ENCODE results near the gene MLN. TPM values are rescaled to one million over a fixed set of nuclear protein-coding genes. Genes with fewer than 3 reads are reported as not detected.

Gene MLN
- total RNA-seq, 1 experiment from 2014 or later, result not detected

- Histone ChIP-seq H3K4me1 (ENCODE audit: low read length) (peaks cover 26% of the 10 kb centered on the region), H3K27ac (ENCODE audit: low read length) (peak overlapping the region; percentile 71; the same call in 1 of the 2 replicates), H3K27me3 (ENCODE audit: low read length) (no peaks in the 10 kb centered on the region), H3K4me2 (ENCODE audit: low read depth, low read length, poor library complexity, severe bottlenecking) (peak overlapping the region; percentile 79), H3K36me3 (ENCODE audit: insufficient read depth, low read length) (peaks cover 22% of the 10 kb centered on the region; the same call in 1 of the 2 replicates), H3K4me3 (ENCODE audit: low read length) (peak overlapping the region; percentile 81), H3K79me2 (ENCODE audit: low read length) (peaks cover 42% of the 10 kb centered on the region), H3K9me3 (ENCODE audit: low read length) (no peaks in the 10 kb centered on the region), H2AFZ (ENCODE audit: low read length) (no peak overlapping the region), H4K20me1 (ENCODE audit: insufficient read depth, low read depth, low read length) (peaks cover 22% of the 10 kb centered on the region), H3K9ac (ENCODE audit: low read length) (peak overlapping the region; percentile 99), H3K9me2 (replicated peaks; ENCODE audit: insufficient read depth, low read length) (0 out of 2 replicates have a peak, but pooled peaks cover 6% of the 10 kb centered on the region)
- DNase-seq, result no peak
These were observed 16.4 kb downstream of the MLN start for GRCh38 chr6:33787346-33787953.

- Histone ChIP-seq H4K20me1 (ENCODE audit: insufficient read depth, low read depth, low read length) (peaks cover 23% of the 10 kb centered on the region), H2AFZ (ENCODE audit: low read length) (no peak overlapping the region), H3K4me2 (ENCODE audit: low read depth, low read length, poor library complexity, severe bottlenecking) (peak overlapping the region; percentile 79), H3K9ac (ENCODE audit: low read length) (peak overlapping the region; percentile 16), H3K27me3 (ENCODE audit: low read length) (no peaks in the 10 kb centered on the region), H3K9me3 (ENCODE audit: low read length) (no peaks in the 10 kb centered on the region), H3K4me3 (ENCODE audit: low read length) (no peak overlapping the region; the same call in 1 of the 2 replicates), H3K36me3 (ENCODE audit: insufficient read depth, low read length) (peaks cover 22% of the 10 kb centered on the region; the same call in 1 of the 2 replicates), H3K9me2 (replicated peaks; ENCODE audit: insufficient read depth, low read length) (0 out of 2 replicates have a peak, but pooled peaks cover 6% of the 10 kb centered on the region), H3K27ac (ENCODE audit: low read length) (no peak overlapping the region), H3K79me2 (ENCODE audit: low read length) (peaks cover 42% of the 10 kb centered on the region), H3K4me1 (ENCODE audit: low read length) (peaks cover 26% of the 10 kb centered on the region)
- DNase-seq, result no peak
These were observed 17.1 kb downstream of the MLN start for GRCh38 chr6:33786736-33787135.

- H3K27ac ChIP-seq (ENCODE audit: low read length), result no peak overlapping the region
These were observed 18.0 kb downstream of the MLN start for GRCh38 chr6:33785778-33786177.

GRCh38 chr6:33784787-33785186 lies 19.0 kb downstream of the MLN start:
- H3K4me1 ChIP-seq (ENCODE audit: low read length), result peaks cover 26% of the 10 kb centered on the region
- H3K36me3 ChIP-seq (ENCODE audit: insufficient read depth, low read length), result peaks cover 32% of the 10 kb centered on the region
- no peaks in the 10 kb centered on the region for H3K27me3 ChIP-seq (ENCODE audit: low read length)
- DNase-seq, result no peak
- H3K9me3 ChIP-seq (ENCODE audit: low read length), result no peaks in the 10 kb centered on the region
- H3K9ac ChIP-seq (ENCODE audit: low read length), result no peak overlapping the region
- H4K20me1 ChIP-seq (ENCODE audit: insufficient read depth, low read depth, low read length), result peaks cover 23% of the 10 kb centered on the region
- no peak overlapping the region for H2AFZ ChIP-seq (ENCODE audit: low read length)
- H3K27ac ChIP-seq (ENCODE audit: low read length), result no peak overlapping the region
- no peak overlapping the region for H3K4me2 ChIP-seq (ENCODE audit: low read depth, low read length, poor library complexity, severe bottlenecking)
- no peak overlapping the region for H3K4me3 ChIP-seq (ENCODE audit: low read length)
- H3K79me2 ChIP-seq (ENCODE audit: low read length), result peaks cover 42% of the 10 kb centered on the region
- 0 out of 2 replicates have a peak, but pooled peaks cover 6% of the 10 kb centered on the region for H3K9me2 ChIP-seq (replicated peaks; ENCODE audit: insufficient read depth, low read length)

More at GRCh38 chr6:33785778-33786177, 18.0 kb downstream of the MLN start:
- H3K36me3 ChIP-seq (ENCODE audit: insufficient read depth, low read length), result peaks cover 28% of the 10 kb centered on the region
- no peaks in the 10 kb centered on the region for H3K27me3 ChIP-seq (ENCODE audit: low read length)
- H3K9me3 ChIP-seq (ENCODE audit: low read length), result no peaks in the 10 kb centered on the region
- peaks cover 26% of the 10 kb centered on the region for H3K4me1 ChIP-seq (ENCODE audit: low read length)
- H3K9ac ChIP-seq (ENCODE audit: low read length), result no peak overlapping the region
- H3K4me2 ChIP-seq (ENCODE audit: low read depth, low read length, poor library complexity, severe bottlenecking), result no peak overlapping the region
- H3K9me2 ChIP-seq (replicated peaks; ENCODE audit: insufficient read depth, low read length), result 0 out of 2 replicates have a peak, but pooled peaks cover 6% of the 10 kb centered on the region
- no peak for DNase-seq
- H3K4me3 ChIP-seq (ENCODE audit: low read length), result no peak overlapping the region
- peaks cover 23% of the 10 kb centered on the region for H4K20me1 ChIP-seq (ENCODE audit: insufficient read depth, low read depth, low read length)
- no peak overlapping the region for H2AFZ ChIP-seq (ENCODE audit: low read length)
- H3K79me2 ChIP-seq (ENCODE audit: low read length), result peaks cover 42% of the 10 kb centered on the region

GRCh38 chr6:33783781-33784520 lies 19.9 kb downstream of the MLN start:
- H3K27me3 ChIP-seq (ENCODE audit: low read length), result no peaks in the 10 kb centered on the region
- H3K9me3 ChIP-seq (ENCODE audit: low read length), result no peaks in the 10 kb centered on the region
- no peak for DNase-seq
- no peaks in the 10 kb centered on the region for H3K9me2 ChIP-seq (replicated peaks; ENCODE audit: insufficient read depth, low read length)
- H2AFZ ChIP-seq (ENCODE audit: low read length), result no peak overlapping the region
- H3K27ac ChIP-seq (ENCODE audit: low read length), result no peak overlapping the region
- peaks cover 23% of the 10 kb centered on the region for H4K20me1 ChIP-seq (ENCODE audit: insufficient read depth, low read depth, low read length)
- no peak overlapping the region for H3K9ac ChIP-seq (ENCODE audit: low read length)
- H3K36me3 ChIP-seq (ENCODE audit: insufficient read depth, low read length), result peaks cover 38% of the 10 kb centered on the region
- H3K4me3 ChIP-seq (ENCODE audit: low read length), result no peak overlapping the region
- H3K4me2 ChIP-seq (ENCODE audit: low read depth, low read length, poor library complexity, severe bottlenecking), result no peak overlapping the region
- H3K4me1 ChIP-seq (ENCODE audit: low read length), result peaks cover 21% of the 10 kb centered on the region
- peaks cover 42% of the 10 kb centered on the region for H3K79me2 ChIP-seq (ENCODE audit: low read length)

GRCh38 chr6:33782561-33782960 lies 21.2 kb downstream of the MLN start:
- no peak for DNase-seq
- Histone ChIP-seq H4K20me1 (ENCODE audit: insufficient read depth, low read depth, low read length) (peaks cover 18% of the 10 kb centered on the region), H3K9me3 (ENCODE audit: low read length) (no peaks in the 10 kb centered on the region), H3K27ac (ENCODE audit: low read length) (no peak overlapping the region), H3K27me3 (ENCODE audit: low read length) (no peaks in the 10 kb centered on the region), H3K4me1 (ENCODE audit: low read length) (peaks cover 16% of the 10 kb centered on the region), H3K36me3 (ENCODE audit: insufficient read depth, low read length) (peaks cover 44% of the 10 kb centered on the region), H3K79me2 (ENCODE audit: low read length) (peaks cover 28% of the 10 kb centered on the region), H3K9me2 (replicated peaks; ENCODE audit: insufficient read depth, low read length) (no peaks in the 10 kb centered on the region), H3K4me3 (ENCODE audit: low read length) (no peak overlapping the region), H3K9ac (ENCODE audit: low read length) (no peak overlapping the region), H3K4me2 (ENCODE audit: low read depth, low read length, poor library complexity, severe bottlenecking) (no peak overlapping the region), H2AFZ (ENCODE audit: low read length) (no peak overlapping the region)

GRCh38 chr6:33781131-33781975 lies 22.4 kb downstream of the MLN start:
- Histone ChIP-seq H4K20me1 (ENCODE audit: insufficient read depth, low read depth, low read length) (0 out of 2 replicates have a peak, but pooled peaks cover 9% of the 10 kb centered on the region), H3K27me3 (ENCODE audit: low read length) (no peaks in the 10 kb centered on the region), H3K4me2 (ENCODE audit: low read depth, low read length, poor library complexity, severe bottlenecking) (no peak overlapping the region), H3K9ac (ENCODE audit: low read length) (no peak overlapping the region), H3K4me3 (ENCODE audit: low read length) (no peak overlapping the region), H3K9me3 (ENCODE audit: low read length) (no peaks in the 10 kb centered on the region), H3K27ac (ENCODE audit: low read length) (no peak overlapping the region), H3K36me3 (ENCODE audit: insufficient read depth, low read length) (peaks cover 41% of the 10 kb centered on the region), H3K79me2 (ENCODE audit: low read length) (peaks cover 16% of the 10 kb centered on the region), H2AFZ (ENCODE audit: low read length) (no peak overlapping the region), H3K4me1 (ENCODE audit: low read length) (peaks cover 4% of the 10 kb centered on the region), H3K9me2 (replicated peaks; ENCODE audit: insufficient read depth, low read length) (no peaks in the 10 kb centered on the region)
- no peak for DNase-seq

Measured in Karpas-422 (cell line).